ENCODE measurements around the gene F5. TPM values are rescaled to one million over a fixed set of nuclear protein-coding genes. Genes with fewer than 3 reads are reported as not detected.
"Not testable (repeated sequence)": the region's sequence is repeated elsewhere in the genome, so short reads cannot be mapped to it uniquely, and the experiment has no call there.

Gene F5
- total RNA-seq, 4 donors from 2014 or later: 1.4 to 5.0 (median 3.7) TPM

- ATAC-seq (ENCODE audit: low FRiP score) (no peak), DNase-seq (ENCODE audit: low spot score) (no peak)
- no peak for TF ChIP-seq CTCF (IDR thresholded peaks at IDR 0.05)
Observed at GRCh38 chr1:169548282-169548681, 38.0 kb downstream of the F5 start.

GRCh38 chr1:169546087-169546995, 39.9 kb downstream of the F5 start:
- no peak for DNase-seq (ENCODE audit: low spot score)
- ATAC-seq (ENCODE audit: low FRiP score): peak; percentile 70
- TF ChIP-seq CTCF (IDR thresholded peaks at IDR 0.05): peak in 1 of 3 donors; percentile 36

GRCh38 chr1:169545472-169545871, 40.8 kb downstream of the F5 start:
- DNase-seq (ENCODE audit: low spot score) (no peak), ATAC-seq (ENCODE audit: low FRiP score) (no peak)
- TF ChIP-seq CTCF (IDR thresholded peaks at IDR 0.05): no peak

GRCh38 chr1:169538998-169539871, 47.0 kb downstream of the F5 start:
- ATAC-seq (ENCODE audit: low FRiP score) (peak; percentile 90), DNase-seq (ENCODE audit: low spot score) (no peak)
- TF ChIP-seq CTCF (IDR thresholded peaks at IDR 0.05): no peak

- TF ChIP-seq CTCF (IDR thresholded peaks at IDR 0.05): no peak
- no peak for ATAC-seq (ENCODE audit: low FRiP score)
- DNase-seq (ENCODE audit: low spot score): no peak
Observed at GRCh38 chr1:169534653-169535052, 51.6 kb downstream of the F5 start.

- not testable (repeated sequence) for ATAC-seq (ENCODE audit: low FRiP score)
Observed at GRCh38 chr1:169533528-169534190, 52.6 kb downstream of the F5 start.

GRCh38 chr1:169530448-169530847, 55.8 kb downstream of the F5 start:
- no peak for TF ChIP-seq CTCF (IDR thresholded peaks at IDR 0.05)
- ATAC-seq (ENCODE audit: low FRiP score) (no peak), DNase-seq (ENCODE audit: low spot score) (no peak)

More at GRCh38 chr1:169533528-169534190, 52.6 kb downstream of the F5 start:
- DNase-seq (ENCODE audit: low spot score): not testable (repeated sequence)
